SKM-1 (cell line): ENCODE measurements around the gene TM6SF1.
"Not testable (repeated sequence)": the region's sequence is repeated elsewhere in the genome, so short reads cannot be mapped to it uniquely, and the experiment has no call there.

ENCODE experiments used
- DNase-seq: peaks from one replicate; lab custom pipeline; 2025; ENCODE audit not compliant: unreplicated experiment; lab: John Stamatoyannopoulos, UW

TM6SF1 gene

DNA sequence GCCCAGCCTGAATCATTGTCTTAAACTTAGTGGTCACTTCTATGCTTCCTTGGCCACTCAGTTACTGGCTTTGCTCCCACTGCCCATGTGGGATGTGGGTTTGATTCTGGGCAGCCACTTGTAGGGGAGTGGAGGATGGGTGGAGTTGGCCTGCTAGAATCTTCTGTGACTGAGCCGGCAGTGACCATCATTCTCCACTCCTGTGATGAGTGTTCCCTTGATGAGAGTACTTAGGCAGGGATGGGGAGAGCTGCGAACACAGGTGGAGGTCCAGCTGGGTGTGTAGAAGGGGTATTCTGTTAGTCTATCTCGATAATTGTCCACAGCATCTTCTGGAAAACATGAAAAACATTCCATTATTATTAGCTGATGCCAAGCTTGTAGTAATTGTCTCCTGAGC is 8.0 kb downstream of the TM6SF1 start:
- DNase-seq, result no peak

DNA sequence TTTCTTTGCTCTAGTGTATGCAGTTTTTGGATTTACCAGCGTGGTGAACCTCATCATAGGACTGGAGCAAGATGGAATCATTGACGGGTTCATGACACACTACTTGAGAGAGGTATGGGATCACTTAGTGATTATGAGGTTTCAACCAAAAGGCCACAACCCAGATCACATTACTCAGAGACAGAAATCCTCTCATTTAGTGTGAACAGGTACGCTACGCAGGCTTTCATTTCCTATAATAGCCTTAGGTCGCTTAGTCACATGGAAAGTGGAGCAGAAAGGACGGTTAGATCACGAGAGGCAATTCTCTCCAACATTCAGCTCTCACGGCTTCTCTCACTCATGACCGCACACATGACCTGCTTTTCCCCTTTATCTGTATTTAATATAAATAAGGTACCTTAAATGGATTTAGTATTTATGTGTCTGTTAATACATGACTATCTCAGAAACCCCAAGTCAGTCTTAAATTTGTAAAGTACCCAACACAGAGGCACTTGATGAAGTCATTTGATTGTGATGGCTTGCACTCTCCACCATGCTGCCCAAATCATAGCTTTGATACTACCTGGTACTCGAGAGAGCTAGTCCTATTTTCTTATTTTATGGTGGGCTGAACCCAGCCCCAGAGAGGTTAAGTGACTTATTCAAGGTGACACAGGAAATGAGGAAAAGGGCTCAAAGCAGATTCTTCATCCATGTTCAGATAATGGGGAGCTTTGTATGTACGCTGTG is 8.6 kb downstream of the TM6SF1 start:
- no peak for DNase-seq

DNA sequence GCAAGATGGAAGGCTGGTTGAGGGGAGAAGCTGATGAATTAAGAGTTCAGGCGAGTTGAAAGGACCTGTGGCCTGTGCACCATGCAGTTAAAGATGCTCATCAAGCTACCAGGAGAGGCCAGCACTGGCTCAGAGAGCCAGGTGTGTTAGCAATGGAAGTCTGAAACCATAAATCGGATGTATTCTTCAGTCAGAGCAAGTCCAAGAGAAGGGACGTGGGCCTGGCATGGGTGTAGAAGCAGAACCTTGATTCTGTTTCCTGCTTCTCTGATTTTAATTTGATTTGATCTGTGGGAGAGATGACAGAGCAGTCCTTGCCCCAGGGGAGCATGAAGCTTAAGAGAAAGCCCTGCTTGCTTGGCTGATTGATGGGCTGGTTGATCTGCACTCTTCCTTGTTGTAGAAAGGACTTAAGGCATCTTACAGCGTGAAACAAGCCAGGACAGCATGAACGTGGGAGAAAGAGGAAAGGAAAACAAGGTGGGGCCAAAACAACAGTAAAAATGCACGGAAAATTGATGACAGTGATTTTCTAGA is 10.9 kb downstream of the TM6SF1 start:
- DNase-seq, result no peak

DNA sequence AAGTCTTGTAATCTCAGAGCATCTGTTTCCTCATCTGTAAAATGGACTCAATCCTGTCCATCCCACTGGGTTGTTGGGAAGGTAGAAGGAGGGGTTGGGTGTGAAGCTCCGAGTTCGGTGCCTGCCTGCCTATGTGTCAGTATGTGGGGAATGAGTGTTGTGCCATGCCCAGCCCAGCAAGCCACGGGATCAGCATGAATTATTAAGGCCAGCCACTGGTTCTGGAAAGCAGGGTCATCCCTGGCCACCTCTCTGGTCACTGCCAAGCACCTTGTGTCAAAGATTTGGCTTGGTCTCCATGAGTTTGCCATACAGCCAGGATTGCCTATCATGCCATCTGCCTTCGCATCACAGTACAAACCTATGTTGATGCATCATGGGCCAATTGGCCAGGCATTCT is 11.5 kb downstream of the TM6SF1 start:
- no peak for DNase-seq

DNA sequence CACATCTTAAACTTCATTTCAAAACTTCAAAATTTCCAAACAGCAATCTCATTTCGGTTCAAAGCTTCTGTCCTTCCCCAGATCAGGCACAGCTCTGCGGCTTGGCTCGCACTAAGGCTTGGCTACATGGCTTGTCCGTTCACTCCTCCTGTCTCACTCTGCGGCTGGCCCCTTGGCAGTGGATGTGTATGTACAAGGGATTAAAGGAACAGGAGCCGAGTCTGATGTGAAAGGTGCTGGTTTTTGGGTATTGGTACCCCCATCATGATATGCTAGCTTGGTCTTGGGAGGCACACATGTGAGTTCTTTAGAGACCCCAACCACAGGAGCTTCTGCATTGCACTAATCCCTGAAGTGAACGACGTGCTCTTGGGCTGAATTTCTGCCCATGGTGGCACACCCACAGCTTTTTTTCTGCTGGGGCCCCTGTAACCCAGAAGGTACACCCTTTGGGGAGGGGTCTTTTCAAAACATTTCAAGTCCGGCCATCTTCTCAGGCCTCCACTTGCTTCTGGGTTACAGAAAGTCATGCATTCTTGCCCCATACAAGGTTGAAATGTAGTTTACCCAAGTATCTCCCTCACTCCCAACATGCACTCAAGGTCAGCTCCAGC is 12.6 kb downstream of the TM6SF1 start:
- DNase-seq, result no peak

DNA sequence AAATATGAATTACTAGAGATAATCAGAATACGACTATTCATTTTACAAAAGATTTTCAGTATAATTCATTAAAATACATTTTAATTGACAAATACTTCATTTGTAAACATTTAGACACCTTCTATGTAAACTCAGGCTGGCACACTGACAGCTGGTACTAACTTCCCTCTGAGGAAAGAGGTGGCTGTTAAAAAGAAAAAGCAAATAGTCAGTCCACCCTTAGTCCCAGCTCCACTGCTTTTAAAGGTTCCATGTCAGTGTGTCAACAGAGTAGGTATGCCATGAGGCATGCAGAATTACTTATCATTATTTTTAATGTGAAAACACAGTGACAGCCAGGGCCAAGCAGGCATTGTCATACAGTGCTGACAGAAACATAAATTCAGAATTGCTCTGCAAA is 16.1 kb downstream of the TM6SF1 start:
- DNase-seq, result no peak

DNA sequence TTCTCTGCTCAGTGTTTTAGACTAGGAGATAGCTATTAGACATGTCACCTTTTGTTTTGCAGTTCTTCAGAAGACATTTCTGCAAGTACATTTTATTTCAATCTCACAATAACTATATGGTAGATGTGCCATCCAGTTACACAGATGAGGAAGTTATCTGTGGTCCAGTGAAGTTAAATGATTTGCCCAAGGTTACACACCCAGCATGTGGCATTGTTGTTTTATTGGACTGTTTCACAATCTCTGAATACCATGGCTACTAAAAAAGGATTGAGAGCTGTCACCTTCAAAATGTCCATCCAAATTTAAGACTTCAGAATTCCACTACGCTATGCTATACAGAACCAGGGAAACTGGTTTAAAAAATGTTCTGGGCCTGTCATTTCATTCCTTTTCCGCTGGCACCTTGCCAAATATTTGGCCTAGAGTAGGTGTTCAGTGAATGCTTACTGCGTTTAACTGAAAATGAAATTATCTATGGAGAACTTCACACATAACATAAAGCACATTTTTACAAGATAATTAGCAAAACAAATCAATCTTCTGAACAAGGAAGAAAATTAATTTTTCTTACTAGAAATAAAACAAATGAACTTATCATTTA is 20.2 kb downstream of the TM6SF1 start:
- no peak for DNase-seq

DNA sequence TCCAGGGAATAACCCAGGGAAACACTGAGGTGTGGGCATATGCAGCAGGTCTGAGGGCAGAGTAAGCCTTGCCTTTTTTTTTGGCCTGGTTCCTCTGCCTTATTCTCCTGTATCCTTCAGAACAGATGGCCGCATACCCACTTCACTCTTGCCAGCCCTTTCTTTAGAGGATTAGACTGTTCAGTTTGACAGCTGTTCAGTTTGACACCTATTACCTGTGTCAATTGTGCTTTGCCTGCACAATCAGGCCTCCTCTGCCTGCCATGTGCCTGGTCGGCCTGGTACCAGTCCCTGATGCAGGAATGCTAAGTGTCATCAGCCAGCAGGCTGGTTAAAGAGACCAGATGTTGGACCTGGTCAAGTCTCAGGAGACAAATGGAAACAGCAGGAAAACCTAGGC is 22.3 kb downstream of the TM6SF1 start:
- DNase-seq, result no peak

DNA sequence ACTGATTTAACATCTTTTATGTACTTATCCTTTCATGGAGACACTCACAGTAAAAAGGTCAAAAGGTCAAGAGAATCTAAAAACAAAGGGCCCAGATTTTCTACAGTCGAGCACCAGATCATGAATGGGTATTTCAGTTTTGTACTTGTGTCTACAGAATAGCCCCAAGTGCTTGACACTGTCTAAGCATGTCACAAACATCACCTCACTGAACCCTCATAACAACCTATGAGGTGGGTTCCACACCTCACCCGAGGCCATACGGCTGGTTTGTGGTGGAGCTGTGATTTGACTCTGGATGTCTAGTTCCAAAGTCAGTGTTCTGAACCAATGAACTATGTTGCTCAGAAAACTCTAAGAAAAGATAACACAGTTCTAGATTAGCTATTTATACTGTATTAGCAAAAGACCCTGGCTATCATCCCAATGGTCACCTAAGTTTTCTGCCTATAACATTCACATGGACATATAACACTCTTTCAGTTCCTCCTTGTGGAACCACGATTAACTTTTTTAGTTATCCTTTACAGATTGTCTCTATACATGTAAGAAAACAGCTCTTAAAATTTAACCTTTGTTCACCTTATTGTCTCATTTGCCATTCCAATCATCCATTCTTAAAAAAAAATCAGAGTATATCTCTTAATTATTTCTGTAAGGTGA is 25.5 kb downstream of the TM6SF1 start:
- DNase-seq, result no peak

DNA sequence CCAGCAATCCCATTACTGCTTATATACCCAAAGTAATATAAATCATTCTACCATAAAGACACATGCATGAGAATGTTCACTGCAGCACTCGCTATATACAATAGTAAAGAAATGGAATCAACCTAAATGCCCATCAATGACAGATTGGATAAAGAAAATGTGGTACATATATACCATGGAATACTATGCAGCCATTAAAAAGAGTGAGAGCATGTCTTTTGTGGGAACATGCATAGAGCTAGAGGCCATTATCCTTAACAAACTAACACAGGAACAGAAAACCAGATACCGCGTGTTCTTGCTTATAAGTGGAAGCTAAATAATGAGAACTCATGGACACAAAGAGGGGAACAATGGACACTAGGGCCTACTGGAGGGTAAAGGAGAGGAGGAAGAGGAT is 34.7 kb downstream of the TM6SF1 start:
- DNase-seq, result not testable (repeated sequence)

DNA sequence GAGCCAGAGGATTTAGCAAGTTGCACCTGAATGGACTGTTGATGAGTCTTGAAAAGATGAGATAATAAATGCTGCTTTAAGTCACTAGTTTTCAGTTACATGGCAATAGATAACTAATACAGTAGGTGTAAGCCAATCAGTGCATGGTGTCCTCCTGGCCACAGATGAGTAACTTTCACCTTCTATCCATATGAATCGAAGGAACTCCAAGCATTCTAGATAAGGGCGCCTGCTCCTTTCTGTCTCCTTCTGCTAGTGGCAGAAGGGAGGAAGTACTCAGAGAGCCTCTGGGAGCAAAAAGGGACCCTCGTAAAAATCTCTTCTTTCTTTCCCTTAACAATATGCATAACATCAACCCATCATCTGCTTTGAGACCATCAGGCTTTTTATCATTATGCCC is 37.3 kb downstream of the TM6SF1 start:
- no peak for DNase-seq

DNA sequence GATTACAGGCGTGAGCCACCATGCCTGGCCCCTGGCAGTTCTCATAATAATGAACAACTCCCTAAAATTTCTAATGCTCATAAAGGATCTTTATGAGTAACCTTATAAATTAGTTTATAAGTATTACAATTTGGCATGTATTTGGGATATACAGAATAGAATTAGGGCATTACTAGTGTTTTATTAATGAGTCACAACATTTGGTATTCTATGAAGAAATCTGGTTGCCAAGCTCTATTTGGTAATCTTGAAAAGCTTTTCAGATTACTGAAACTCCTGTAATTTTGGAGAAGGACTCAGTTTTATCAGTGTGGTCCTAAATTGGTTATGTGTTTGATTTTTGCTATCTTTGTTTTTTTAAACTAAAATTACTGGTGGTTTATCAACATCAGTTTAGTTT is 45.8 kb downstream of the TM6SF1 start:
- DNase-seq, result no peak

DNA sequence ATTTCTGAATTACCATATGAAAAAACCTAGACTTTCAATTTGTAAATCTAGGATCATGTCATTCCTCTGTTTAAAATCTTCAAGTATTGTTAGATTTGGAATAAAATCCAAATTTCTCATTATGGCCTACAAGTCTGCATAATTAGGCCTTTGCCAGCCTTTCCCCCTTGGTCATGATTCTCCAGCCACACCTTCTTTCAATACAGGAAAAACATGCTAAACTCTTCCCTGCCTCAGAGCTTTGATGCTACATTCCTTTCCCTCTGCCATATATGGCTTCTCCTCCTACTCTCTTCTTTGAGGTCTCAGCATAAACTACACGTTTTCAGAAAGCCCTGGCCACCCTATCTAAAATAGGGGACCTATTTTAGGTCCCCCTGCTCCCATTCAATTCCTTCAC is 48.5 kb downstream of the TM6SF1 start:
- no peak for DNase-seq

DNA sequence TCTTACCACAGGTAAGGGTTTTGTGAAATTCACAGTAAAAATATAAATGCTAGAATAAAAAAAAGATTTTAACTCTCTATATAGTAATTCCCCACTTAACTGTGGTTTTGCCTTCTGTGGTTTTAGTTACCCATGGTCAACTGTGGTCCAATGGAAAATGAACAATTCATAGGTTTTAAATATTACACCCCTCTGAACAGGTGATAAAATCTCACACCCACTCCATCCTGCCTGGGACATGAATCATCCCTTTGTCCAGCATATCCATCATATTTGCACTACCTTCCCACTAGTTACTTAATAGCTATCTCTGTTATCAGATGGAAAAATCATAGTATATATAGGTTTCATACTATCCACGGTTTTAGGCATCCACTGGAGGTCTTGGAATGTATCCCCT is 50.9 kb downstream of the TM6SF1 start:
- DNase-seq, result no peak

DNA sequence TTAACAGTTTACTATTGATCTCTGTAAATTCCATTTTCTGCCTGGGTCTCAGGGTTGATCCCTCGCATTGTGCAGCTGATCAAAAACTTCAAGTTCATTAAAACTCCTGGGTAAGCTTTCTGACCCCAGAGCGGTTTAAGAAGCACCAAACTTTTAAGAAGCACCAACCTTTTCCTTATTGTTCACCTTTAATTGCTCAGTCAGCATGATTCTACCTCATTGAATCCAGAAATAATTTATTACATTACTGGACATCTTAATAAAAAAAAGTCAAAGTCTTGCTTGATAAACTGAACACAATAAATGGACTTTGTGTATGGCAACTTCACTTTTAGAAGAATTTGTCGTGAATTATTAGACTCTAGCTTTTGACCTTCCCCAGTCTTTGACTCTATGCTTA is 53.3 kb downstream of the TM6SF1 start:
- DNase-seq, result no peak

DNA sequence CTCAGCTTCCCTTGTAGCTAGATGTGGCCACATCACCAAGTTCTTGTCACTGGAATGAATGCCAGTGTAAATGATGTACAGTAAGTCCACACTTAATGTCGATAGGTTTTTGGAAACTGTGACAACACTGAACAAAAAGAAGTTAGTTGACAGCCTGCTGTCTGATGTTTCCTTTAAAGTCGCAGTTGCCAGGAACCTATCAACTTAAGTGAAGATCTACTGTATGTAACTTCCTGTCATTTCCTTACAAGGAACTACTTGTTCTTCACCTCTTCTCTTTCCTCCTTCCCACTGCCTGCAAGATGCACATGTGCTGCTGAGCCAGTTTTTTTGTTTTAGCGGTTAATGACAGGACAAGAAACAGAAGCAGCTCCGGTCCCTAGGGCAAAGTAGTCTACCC is 55.6 kb downstream of the TM6SF1 start:
- no peak for DNase-seq

DNA sequence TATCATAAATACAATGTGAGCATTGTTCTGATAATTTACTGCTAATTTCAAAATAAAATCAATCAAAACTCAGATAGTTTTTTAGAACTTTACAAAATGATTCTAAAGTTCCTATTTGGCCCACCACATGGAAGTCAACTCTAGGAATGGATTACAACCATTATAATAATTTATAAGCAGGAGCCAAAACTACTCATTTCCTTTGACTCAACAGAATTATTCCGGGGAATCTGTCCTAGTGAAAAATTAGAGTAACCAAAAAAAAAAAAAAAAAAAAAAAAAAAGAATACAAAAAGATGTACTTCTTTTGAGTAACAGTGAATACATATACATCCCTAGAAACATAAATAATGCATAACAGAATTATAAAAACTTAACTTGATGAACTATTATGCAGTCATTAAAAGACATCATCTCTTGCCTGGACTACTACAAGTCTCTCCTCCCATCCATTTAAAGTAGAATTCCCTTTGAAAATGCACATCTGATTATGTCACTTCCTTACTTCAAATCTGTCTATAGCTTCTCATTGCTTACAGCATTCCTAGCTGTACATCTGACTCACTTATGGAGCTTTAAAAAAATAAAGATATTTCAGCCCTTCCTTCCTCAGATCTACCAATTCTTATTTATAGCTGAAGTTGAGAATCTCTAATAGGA is 56.8 kb downstream of the TM6SF1 start:
- no peak for DNase-seq

DNA sequence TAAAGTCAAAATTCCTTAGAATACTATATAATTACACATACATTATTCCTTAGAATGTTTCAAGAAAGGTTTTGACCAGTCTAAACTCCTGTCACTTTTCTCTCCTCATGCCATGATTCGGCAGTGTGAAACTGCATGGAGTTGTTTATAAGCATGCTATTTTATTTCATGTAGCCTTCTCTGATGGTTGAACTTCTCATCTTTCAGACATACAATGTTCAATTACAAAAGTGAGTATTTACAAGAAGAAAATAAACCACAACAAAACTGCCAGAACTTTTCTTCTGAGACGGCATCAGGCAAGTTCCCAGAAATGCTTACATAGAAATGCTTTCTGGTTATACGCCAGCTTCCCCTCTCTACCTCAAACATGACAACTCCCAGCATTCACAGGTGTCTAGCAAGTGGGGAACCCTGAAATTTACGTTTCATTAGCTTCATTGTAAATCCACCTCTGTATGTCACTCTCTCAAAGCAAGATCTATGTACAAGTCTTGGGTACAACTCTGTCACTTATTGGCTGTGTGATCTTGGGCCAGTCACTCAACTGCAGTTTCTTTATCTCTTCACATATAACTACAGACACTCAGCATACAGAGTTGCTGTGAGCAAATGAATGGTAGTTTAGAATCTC is 57.4 kb downstream of the TM6SF1 start:
- no peak for DNase-seq

DNA sequence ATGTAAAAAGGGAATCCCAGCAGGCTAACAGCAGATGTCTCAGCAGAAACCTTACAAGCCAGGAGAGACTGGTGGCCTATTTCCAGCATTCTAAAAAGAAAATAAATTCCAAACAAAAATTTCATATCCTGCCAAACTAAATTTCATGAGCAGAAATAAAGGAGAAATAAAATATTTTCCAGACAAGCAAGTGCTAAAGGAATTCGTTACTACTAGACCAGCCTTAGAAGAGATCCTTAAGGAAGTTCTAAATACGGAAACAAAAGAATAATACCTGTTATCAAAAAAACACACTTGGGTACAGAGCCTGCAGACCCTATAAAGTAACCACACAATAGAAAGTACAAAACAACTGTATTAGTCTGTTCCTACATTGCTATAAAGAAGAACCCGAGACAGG is 58.8 kb downstream of the TM6SF1 start:
- DNase-seq, result no peak

DNA sequence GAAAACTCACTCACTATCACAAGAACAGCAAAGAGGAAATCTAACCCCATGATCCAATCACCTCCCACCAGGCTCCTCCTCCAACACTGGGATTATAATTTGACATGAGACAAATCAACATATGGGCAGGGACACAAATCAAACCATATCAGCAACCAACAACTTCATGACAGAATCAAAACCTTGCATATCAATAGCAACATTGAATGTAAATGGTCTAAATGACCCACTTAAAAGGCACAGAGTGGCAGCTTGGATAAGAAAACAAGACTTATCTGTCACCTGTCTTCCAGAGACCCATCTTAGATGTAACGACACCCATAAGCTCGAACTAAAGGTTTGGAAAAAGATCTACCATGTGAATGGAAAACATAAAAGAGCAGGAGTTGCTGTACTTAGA is 59.4 kb downstream of the TM6SF1 start:
- no peak for DNase-seq

DNA sequence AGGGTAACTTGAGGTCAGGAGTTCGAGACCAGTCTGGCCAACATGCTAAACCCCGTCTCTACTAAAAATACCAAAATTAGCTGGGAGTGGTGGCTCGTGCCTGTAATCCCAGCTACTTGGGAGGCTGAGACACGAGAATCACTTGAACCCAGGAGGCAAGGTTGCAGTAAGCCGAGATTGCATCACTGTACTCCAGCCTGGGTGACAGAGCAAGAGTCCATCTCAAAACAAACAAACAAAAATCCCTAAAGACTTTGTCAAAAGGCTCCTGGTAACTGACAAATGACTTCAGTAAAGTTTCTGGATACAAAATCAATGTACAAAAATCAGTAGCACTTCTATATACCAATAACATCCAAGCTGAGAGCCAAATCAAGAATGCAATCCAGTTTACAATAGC is 62.1 kb downstream of the TM6SF1 start:
- not testable (repeated sequence) for DNase-seq
